ENCODE data around the gene FAU. TPM values are rescaled to one million over a fixed set of nuclear protein-coding genes. Genes with fewer than 3 reads are reported as not detected.

The FAU gene
- total and polyA plus RNA-seq, 4 donors: 674 to 1,172 (median 921) TPM

DNA sequence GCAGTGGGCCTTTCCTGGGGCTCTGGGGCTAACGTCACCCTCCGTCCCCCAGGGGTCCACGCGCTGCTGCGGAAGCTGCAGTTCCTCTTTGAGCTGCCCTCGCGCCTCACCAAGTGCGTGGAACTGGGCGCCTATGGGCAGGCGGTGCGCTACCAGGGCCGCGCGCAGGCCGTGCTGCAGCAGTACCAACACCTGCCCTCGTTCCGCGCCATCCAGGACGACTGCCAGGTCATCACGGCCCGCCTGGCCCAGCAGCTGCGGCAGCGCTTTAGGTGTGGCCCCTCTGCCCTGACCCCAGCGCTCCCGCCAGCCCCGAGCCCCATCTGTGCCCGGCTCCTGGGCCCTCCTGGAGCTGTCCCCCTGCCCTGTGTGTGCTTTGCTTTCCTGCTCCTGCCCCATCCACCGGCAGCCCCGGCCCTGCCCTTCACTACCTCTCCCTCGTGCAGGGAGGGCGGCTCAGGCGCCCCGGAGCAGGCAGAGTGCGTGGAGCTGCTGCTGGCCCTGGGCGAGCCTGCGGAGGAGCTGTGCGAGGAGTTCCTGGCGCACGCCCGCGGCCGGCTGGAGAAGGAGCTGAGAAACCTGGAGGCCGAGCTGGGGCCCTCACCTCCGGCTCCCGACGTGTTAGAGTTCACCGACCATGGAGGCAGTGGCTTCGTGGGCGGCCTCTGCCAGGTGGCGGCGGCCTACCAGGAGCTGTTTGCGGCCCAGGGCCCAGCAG lies 14.0 kb downstream of the FAU start:
- Histone ChIP-seq H3K27ac (ENCODE audit: low read depth in 1 of 2, low read length in 2 of 2) (no peak overlapping the region), H3K4me3 (ENCODE audit: low read length in 2 of 2) (no peak overlapping the region), H3K27me3 (ENCODE audit: control insufficient read depth in 1 of 2, insufficient read depth in 2 of 2, low read length in 1 of 2) (no peaks in the 10 kb centered on the region), H3K36me3 (ENCODE audit: control insufficient read depth in 1 of 2, insufficient read depth in 2 of 2, low read length in 1 of 2) (peaks cover 0 to 4% of the 10 kb centered on the region in 2 donors), H3K9me3 (ENCODE audit: control insufficient read depth, low read length) (no peaks in the 10 kb centered on the region), H3K4me1 (ENCODE audit: control insufficient read depth in 1 of 2, insufficient read depth in 2 of 2, low read length in 2 of 2) (no peaks in the 10 kb centered on the region)
- 92 to 94% methylated on average over 50 to 52 of the region's 52 CpGs for WGBS, 2 donors
- no peak for DNase-seq
- no peak for ATAC-seq (ENCODE audit: low FRiP score)
- intact Hi-C loops (cut with DNase I): no loop called here

DNA sequence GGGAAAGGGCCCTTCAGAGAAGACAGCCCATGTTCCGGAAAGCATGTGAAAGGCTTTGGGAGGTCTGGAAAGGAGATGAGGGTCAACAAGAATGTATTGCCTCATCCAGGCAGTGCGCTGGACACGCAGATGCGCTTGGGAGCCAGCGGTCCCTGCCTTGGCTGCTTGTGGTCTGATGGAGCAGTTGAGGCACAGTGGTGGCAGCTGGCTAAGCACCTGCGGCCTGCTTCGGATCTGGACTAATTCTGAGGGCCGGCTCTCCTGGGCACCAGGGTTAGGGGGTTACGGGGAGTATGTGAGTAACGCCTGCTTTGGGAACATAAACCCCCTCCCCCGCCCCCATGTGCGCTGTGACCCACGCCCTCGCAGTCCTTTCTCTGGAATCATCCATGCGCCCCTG lies 14.9 kb downstream of the FAU start:
- Histone ChIP-seq H3K27me3 (ENCODE audit: control insufficient read depth in 1 of 2, insufficient read depth in 2 of 2, low read length in 1 of 2) (no peaks in the 10 kb centered on the region), H3K9me3 (ENCODE audit: control insufficient read depth, low read length) (no peaks in the 10 kb centered on the region), H3K36me3 (ENCODE audit: control insufficient read depth in 1 of 2, insufficient read depth in 2 of 2, low read length in 1 of 2) (peaks cover 0 to 4% of the 10 kb centered on the region in 2 donors), H3K27ac (ENCODE audit: low read depth in 1 of 2, low read length in 2 of 2) (no peak overlapping the region), H3K4me1 (ENCODE audit: control insufficient read depth in 1 of 2, insufficient read depth in 2 of 2, low read length in 2 of 2) (no peaks in the 10 kb centered on the region), H3K4me3 (ENCODE audit: low read length in 2 of 2) (no peak overlapping the region)
- intact Hi-C loops (cut with DNase I): no loop called here
- WGBS, 2 donors: 93 to 96% methylated on average over 14 to 15 of the region's 15 CpGs
- ATAC-seq (ENCODE audit: low FRiP score): no peak
- DNase-seq: no peak

DNA sequence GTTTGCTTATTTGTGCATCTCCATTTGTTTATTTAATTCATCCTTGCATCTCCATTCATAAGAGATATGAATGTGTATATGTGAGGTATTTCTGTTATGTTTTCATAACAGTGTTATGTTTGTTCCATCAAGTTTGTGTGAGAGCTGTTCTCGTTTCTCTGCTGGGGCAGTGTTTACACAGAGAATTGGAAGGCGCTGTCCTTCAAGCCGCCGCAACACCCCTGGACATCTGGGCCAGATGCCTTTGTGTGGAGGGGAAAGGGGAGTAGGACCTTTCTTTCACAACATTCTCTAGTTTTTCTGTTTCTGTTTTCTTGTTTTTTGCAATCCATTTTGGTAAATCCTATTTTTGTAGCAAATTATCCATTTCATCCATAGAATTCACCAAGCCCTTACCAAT lies 17.3 kb downstream of the FAU start:
- peaks cover 0 to 4% of the 10 kb centered on the region in 2 donors for H3K36me3 ChIP-seq (ENCODE audit: control insufficient read depth in 1 of 2, insufficient read depth in 2 of 2, low read length in 1 of 2)
- intact Hi-C loops (cut with DNase I): no loop called here
- H3K27ac ChIP-seq (ENCODE audit: low read depth in 1 of 2, low read length in 2 of 2): no peak overlapping the region
- H3K9me3 ChIP-seq (ENCODE audit: control insufficient read depth, low read length): no peaks in the 10 kb centered on the region
- DNase-seq (no peak), ATAC-seq (ENCODE audit: low FRiP score) (no peak)
- no peak overlapping the region for H3K4me3 ChIP-seq (ENCODE audit: low read length in 2 of 2)
- 78 to 79% methylated on average over 4 of the region's 4 CpGs for WGBS, 2 donors
- H3K4me1 ChIP-seq (ENCODE audit: control insufficient read depth in 1 of 2, insufficient read depth in 2 of 2, low read length in 2 of 2): no peaks in the 10 kb centered on the region
- H3K27me3 ChIP-seq (ENCODE audit: control insufficient read depth in 1 of 2, insufficient read depth in 2 of 2, low read length in 1 of 2): no peaks in the 10 kb centered on the region

DNA sequence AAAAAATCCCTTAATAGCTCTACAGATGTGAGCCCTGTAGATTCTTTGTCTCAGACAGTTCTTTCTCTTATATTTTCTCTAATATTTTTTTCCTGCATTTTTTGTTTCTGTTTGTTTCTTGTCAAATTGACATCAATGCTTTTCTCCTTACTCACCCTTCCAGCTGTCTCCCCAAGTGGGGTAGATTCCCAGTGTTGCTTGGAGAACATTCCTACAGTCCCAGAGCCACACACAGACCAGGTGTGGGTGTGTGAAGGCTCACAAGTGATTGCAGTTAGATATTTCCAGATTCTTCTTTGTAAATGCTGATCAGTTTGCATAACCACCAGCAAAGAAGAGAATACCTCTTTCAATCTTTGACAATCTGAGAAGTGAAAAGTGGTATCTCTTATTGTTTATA lies 18.5 kb downstream of the FAU start:
- ATAC-seq (ENCODE audit: low FRiP score): no peak
- peaks cover 0 to 4% of the 10 kb centered on the region in 2 donors for H3K36me3 ChIP-seq (ENCODE audit: control insufficient read depth in 1 of 2, insufficient read depth in 2 of 2, low read length in 1 of 2)
- intact Hi-C loops (cut with DNase I): no loop called here

DNA sequence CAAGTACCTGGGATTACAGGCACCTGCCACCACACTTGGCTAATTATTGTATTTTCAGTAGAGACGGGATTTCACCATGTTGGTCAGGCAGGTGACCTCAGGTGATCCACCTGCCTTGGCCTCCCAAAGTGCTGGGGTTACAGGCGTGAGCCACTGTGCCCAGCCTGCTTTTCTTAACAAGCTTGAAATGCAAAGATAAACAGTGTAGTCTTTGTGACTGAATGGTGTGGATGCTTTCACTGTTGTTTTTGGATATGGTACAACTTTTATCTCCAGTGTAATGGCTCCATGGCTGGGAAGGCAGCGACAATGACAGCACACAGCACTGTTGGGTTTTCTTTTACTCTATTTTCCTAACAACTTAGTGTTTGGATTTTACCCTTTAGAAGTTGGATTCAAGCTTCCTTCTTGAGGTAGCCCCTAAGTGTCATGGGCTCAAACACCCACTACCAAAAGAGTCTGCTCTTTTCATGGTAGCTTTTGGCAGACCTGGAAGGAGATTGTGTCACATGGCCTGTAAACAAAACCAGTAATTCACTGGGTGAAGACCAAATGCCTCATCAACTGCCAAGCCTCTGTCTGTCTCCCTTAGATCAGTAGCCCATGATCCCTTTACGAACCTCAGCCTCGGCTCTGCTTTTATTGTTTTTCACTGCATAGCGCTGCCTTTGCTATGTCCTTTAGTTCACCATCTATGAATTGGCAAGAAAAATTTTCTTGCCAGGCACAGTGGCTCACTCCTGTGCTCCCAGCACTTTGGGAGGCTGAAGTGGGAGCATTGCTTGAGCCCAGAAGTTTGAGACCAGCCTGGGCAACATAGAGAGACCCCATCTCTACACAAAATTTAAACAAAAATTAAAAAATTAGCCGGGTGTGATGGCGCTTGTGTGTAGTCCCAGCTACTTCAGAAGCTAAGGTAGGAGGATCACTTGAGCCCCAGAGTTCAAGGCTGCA lies 19.5 kb downstream of the FAU start:
- Histone ChIP-seq H3K9me3 (ENCODE audit: control insufficient read depth, low read length) (no peaks in the 10 kb centered on the region), H3K4me1 (ENCODE audit: control insufficient read depth in 1 of 2, insufficient read depth in 2 of 2, low read length in 2 of 2) (no peaks in the 10 kb centered on the region), H3K36me3 (ENCODE audit: control insufficient read depth in 1 of 2, insufficient read depth in 2 of 2, low read length in 1 of 2) (no peaks in the 10 kb centered on the region), H3K27ac (ENCODE audit: low read depth in 1 of 2, low read length in 2 of 2) (peak overlapping the region in 1 of 2 donors; percentile 53), H3K4me3 (ENCODE audit: low read length in 2 of 2) (no peak overlapping the region), H3K27me3 (ENCODE audit: control insufficient read depth in 1 of 2, insufficient read depth in 2 of 2, low read length in 1 of 2) (no peaks in the 10 kb centered on the region)
- DNase-seq (no peak), ATAC-seq (ENCODE audit: low FRiP score) (peak; percentile 62)
- 36 to 41% methylated on average over 8 of the region's 8 CpGs for WGBS, 2 donors
- intact Hi-C loops (cut with DNase I): no loop called here

More for the DNA sequence above, 18.5 kb downstream of the FAU start:
- DNase-seq: no peak
- H3K9me3 ChIP-seq (ENCODE audit: control insufficient read depth, low read length): no peaks in the 10 kb centered on the region
- H3K27me3 ChIP-seq (ENCODE audit: control insufficient read depth in 1 of 2, insufficient read depth in 2 of 2, low read length in 1 of 2): no peaks in the 10 kb centered on the region
- no peak overlapping the region for H3K4me3 ChIP-seq (ENCODE audit: low read length in 2 of 2)
- no peak overlapping the region for H3K27ac ChIP-seq (ENCODE audit: low read depth in 1 of 2, low read length in 2 of 2)
- no peaks in the 10 kb centered on the region for H3K4me1 ChIP-seq (ENCODE audit: control insufficient read depth in 1 of 2, insufficient read depth in 2 of 2, low read length in 2 of 2)

DNA sequence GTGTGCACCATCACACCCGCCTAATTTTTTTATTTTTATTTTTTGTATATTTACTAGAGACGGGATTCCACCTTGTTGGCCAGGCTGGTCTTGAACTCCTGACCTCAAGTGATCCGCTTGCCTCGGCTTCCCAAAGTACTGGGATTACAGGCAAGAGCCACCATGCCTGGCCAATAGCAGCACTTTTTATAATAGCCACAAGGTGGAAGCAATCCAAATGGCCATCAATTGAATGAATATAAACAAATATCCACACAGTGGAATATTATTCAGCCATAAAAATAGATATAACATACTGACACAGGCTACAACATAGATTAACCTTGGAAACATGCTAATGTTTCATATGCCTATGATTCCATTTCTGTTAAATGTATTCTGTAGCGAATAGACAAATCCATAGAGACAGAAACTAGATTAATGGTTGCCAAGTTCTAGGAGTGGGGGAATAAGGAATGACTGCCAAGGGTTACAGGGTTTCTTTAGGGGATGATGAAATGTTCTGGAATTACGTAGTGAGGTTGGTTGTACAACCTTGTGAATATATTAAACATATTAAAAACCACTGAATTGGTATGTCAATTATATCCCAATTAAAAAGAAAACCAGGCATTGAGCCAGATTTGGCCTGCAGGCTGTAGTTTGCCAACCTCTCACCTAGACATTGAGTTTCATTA lies 21.1 kb downstream of the FAU start:
- Histone ChIP-seq H3K4me3 (ENCODE audit: low read length in 2 of 2) (no peak overlapping the region), H3K4me1 (ENCODE audit: control insufficient read depth in 1 of 2, insufficient read depth in 2 of 2, low read length in 2 of 2) (no peaks in the 10 kb centered on the region), H3K9me3 (ENCODE audit: control insufficient read depth, low read length) (no peaks in the 10 kb centered on the region), H3K36me3 (ENCODE audit: control insufficient read depth in 1 of 2, insufficient read depth in 2 of 2, low read length in 1 of 2) (no peaks in the 10 kb centered on the region), H3K27me3 (ENCODE audit: control insufficient read depth in 1 of 2, insufficient read depth in 2 of 2, low read length in 1 of 2) (no peaks in the 10 kb centered on the region), H3K27ac (ENCODE audit: low read depth in 1 of 2, low read length in 2 of 2) (no peak overlapping the region)
- ATAC-seq (ENCODE audit: low FRiP score) (no peak), DNase-seq (no peak)
- intact Hi-C loops (cut with DNase I): no loop called here
- WGBS, 2 donors: 80 to 82% methylated on average over 6 of the region's 6 CpGs

DNA sequence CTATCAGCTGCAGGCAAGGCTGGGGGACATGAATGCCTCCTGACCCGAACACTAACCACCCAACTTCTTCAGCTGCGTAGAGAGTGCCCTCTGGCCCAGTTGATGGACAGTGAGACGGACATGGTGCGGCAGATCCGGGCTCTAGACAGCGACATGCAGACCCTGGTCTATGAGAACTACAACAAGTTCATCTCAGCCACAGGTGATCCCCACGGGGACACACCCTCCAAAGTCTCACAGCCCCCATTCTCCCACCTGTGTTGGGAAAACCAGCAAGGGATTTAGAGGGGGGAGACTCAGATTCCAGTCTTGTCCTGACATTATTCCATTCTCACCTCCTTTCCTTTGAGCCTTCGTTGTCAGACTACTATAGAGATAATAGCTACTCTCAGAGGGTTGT lies 25.0 kb downstream of the FAU start:
- 30 to 32% methylated on average over 8 of the region's 8 CpGs for WGBS, 2 donors
- intact Hi-C loops (cut with DNase I): loop anchor here in 1 of 2 donors (5.0 kb wide), 1 partner anchor 55 kb away; the partner anchor contains the start of gene SAC3D1
- H3K36me3 ChIP-seq (ENCODE audit: control insufficient read depth in 1 of 2, insufficient read depth in 2 of 2, low read length in 1 of 2): no peaks in the 10 kb centered on the region
- ATAC-seq (ENCODE audit: low FRiP score): no peak
- H3K4me3 ChIP-seq (ENCODE audit: low read length in 2 of 2): peak overlapping the region; percentile 78 to 98
- DNase-seq: no peak
- no peak overlapping the region for H3K27ac ChIP-seq (ENCODE audit: low read depth in 1 of 2, low read length in 2 of 2)
- no peaks in the 10 kb centered on the region for H3K9me3 ChIP-seq (ENCODE audit: control insufficient read depth, low read length)
- no peaks in the 10 kb centered on the region for H3K27me3 ChIP-seq (ENCODE audit: control insufficient read depth in 1 of 2, insufficient read depth in 2 of 2, low read length in 1 of 2)
- H3K4me1 ChIP-seq (ENCODE audit: control insufficient read depth in 1 of 2, insufficient read depth in 2 of 2, low read length in 2 of 2): no peaks in the 10 kb centered on the region

DNA sequence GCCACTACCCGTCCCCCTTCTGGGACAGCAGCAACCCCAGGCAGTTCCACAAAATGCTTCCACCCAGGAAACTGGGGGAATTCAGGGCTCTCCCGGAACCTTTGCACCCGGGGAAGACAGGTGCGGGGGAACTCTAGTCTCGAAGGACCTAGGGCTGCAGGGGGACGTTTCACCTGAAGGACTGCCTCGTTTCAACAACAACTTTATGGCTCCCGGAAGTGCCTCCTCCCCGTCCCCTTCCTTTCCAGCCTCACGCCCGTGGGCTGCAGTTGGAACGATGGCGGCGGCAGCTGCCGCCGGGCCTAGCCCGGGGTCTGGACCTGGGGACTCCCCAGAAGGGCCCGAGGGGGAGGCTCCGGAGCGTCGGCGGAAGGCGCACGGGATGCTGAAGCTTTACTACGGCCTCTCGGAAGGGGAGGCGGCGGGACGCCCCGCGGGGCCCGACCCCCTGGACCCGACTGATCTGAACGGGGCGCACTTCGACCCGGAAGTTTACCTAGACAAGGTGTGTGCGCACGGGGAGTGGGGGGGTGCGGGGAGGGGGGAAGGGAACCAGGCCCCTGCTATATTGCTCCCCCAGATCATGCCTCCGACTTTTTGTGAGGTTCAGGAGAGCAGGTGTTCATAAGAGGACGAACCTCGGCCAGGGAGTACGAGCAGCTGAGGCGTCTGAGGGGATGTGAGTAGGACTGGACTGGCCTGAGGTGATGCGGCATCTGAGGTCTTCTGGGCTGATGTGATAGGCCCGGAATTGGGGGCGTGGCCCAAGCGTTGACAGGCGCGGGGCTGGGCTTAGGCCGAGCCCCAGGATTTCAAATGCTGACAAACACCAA lies 25.7 kb downstream of the FAU start, which contains the start of gene VPS51:
Gene VPS51, plus strand, starts transcription at position 241 of the 833 bp plus-strand sequence. Its CDS starts 37 bp downstream, at position 278.
- 0 to 1% methylated on average over 49 to 52 of the region's 52 CpGs for WGBS, 2 donors
- ATAC-seq (ENCODE audit: low FRiP score): peak; percentile 96
- Histone ChIP-seq H3K27ac (ENCODE audit: low read depth in 1 of 2, low read length in 2 of 2) (peak within 1 kb of the TSS; percentile 41 to 80), H3K4me3 (ENCODE audit: low read length in 2 of 2) (peak within 1 kb of the TSS; percentile 78 to 98), H3K4me1 (ENCODE audit: control insufficient read depth in 1 of 2, insufficient read depth in 2 of 2, low read length in 2 of 2) (no peaks in the 10 kb centered on the region), H3K27me3 (ENCODE audit: control insufficient read depth in 1 of 2, insufficient read depth in 2 of 2, low read length in 1 of 2) (no peaks in the 10 kb centered on the region), H3K9me3 (ENCODE audit: control insufficient read depth, low read length) (no peaks in the 10 kb centered on the region), H3K36me3 (ENCODE audit: control insufficient read depth in 1 of 2, insufficient read depth in 2 of 2, low read length in 1 of 2) (no peaks in the 10 kb centered on the region)
- peak; percentile 93 for DNase-seq
- intact Hi-C loops (cut with DNase I): loop anchor here in 1 of 2 donors (5.0 kb wide), 1 partner anchor 54 kb away; the partner anchor contains the start of gene SAC3D1
